GM12878 (cell line): ENCODE measurements around the gene RNF150. TPM values are rescaled to one million over a fixed set of nuclear protein-coding genes. Genes with fewer than 3 reads are reported as not detected.

Experiments
- ATAC-seq: fragments of 200-7000 bp; cut with Tn5 transposase; 3 replicates; pipeline ENCODE4 v1.9.1; 2020; ENCODE audit warnings: mild to moderate bottlenecking, moderate library complexity
- BruUV-seq: library from RNA; stranded (reverse); fragments of 400-500 nt; replicated peaks from 2 replicates; lab custom pipeline; 2021; lab: Mats Ljungman, UMichigan
- CTCF ChIA-PET: fragments of 300-600 bp; sonication (Branson Sonifier 250); formaldehyde crosslinking; extraction: SDS; loops from one replicate; lab custom pipeline; 2021; ENCODE audit warnings: inconsistent platforms; lab: Yijun Ruan, JAX
- POLR2A ChIA-PET: fragments of 350-600 bp; formaldehyde crosslinking; extraction: SDS; loops from one replicate; lab custom pipeline; 2021; ENCODE audit warnings: inconsistent platforms; lab: Charles Lee
- RAD21 ChIA-PET: fragments of 300-600 bp; sonication (Branson Sonifier 250); formaldehyde crosslinking; loops from one replicate; lab custom pipeline; 2023; ENCODE audit warnings: antibody characterized with exemption; ENCODE audit not compliant: unreplicated experiment; lab: Charles Lee
- SMC1A ChIA-PET: fragments of 300-600 bp; sonication (Branson Sonifier 250); formaldehyde crosslinking; loops from one replicate; lab custom pipeline; 2023; ENCODE audit not compliant: unreplicated experiment, uncharacterized antibody; lab: Charles Lee
- DNase-seq: peaks from one replicate; pipeline ENCODE4 v3.0.0-alpha.2; 2011; ENCODE audit warnings: low read depth, low spot score
- FAIRE-seq: peaks from 3 replicates; lab custom pipeline; 2011; peaks lifted over from hg19 to GRCh38; lab: Jason Lieb, UNC
- H2AFZ ChIP-seq: 2 replicates; pipeline ENCODE4 v1.6.0; 2011; ENCODE audit warnings: low read depth, low read length, control low read depth; ENCODE audit not compliant: control insufficient read depth
- H3K27ac ChIP-seq: 2 replicates; pipeline ENCODE4 v1.5.1; 2011; ENCODE audit warnings: control low read depth; ENCODE audit not compliant: control insufficient read depth, insufficient read depth
- H3K27me3 ChIP-seq, 2 experiments: replicated peaks in 1 of 2; 2 replicates each; pipeline versions ENCODE4 v1.6.0 to v1.6.1; 2011; ENCODE audit warnings: low read length in 1 of 2; ENCODE audit not compliant: control insufficient read depth in 2 of 2, insufficient read depth in 2 of 2
- H3K36me3 ChIP-seq, 2 experiments: 2 replicates each; pipeline ENCODE4 v1.5.1; 2011; ENCODE audit warnings: low read length in 1 of 2; ENCODE audit not compliant: control insufficient read depth in 2 of 2, insufficient read depth in 2 of 2
- H3K4me1 ChIP-seq: 2 replicates; pipeline ENCODE4 v1.6.1; 2011; ENCODE audit warnings: mild to moderate bottlenecking, low read length, moderate library complexity, mixed read lengths; ENCODE audit not compliant: control insufficient read depth, insufficient read depth
- H3K4me2 ChIP-seq: 2 replicates; pipeline ENCODE4 v1.6.0; 2011; ENCODE audit warnings: control low read depth; ENCODE audit not compliant: control insufficient read depth, insufficient read depth
- H3K4me3 ChIP-seq: fragments of 200-600 bp; sonication (generic); 2 replicates; pipeline ENCODE4 v1.5.1; 2016
- H3K79me2 ChIP-seq: 2 replicates; pipeline ENCODE4 v1.6.0; 2011; ENCODE audit warnings: low read length; ENCODE audit not compliant: control insufficient read depth, insufficient read depth
- H3K9ac ChIP-seq: 2 replicates; pipeline ENCODE4 v1.8.0; 2011; ENCODE audit warnings: low read length, control low read depth, mixed read lengths; ENCODE audit not compliant: control insufficient read depth, insufficient read depth
- H3K9me3 ChIP-seq: replicated peaks from 3 replicates; pipeline ENCODE4 v1.5.1; 2011; ENCODE audit warnings: mild to moderate bottlenecking, low read length; ENCODE audit not compliant: control insufficient read depth, insufficient read depth
- H4K20me1 ChIP-seq: 2 replicates; pipeline ENCODE4 v1.6.0; 2011; ENCODE audit not compliant: control insufficient read depth, insufficient read depth
- GABPA ChIP-seq: IDR thresholded peaks from 2 replicates; pipeline ENCODE4 v1.6.1; 2014; ENCODE audit warnings: antibody characterized with exemption, low read depth, mild to moderate bottlenecking, inconsistent platforms
- GATAD2B ChIP-seq: fragments of 450-650 bp; conservative IDR thresholded peaks from 2 replicates; pipeline ENCODE4 v1.6.1; 2017; ENCODE audit warnings: low read depth, mild to moderate bottlenecking, moderate library complexity
- HDAC6 ChIP-seq: fragments of 200-600 bp; sonication (generic); IDR thresholded peaks from one replicate; pipeline ENCODE4 v1.8.0; 2017; ENCODE audit warnings: antibody characterized with exemption; ENCODE audit not compliant: unreplicated experiment
- NRF1 ChIP-seq: conservative IDR thresholded peaks from 2 replicates; pipeline ENCODE4 v1.6.1; 2011; ENCODE audit warnings: mild to moderate bottlenecking, low read depth, low read length, improper control_type of control experiment
- RB1 ChIP-seq: fragments of 450-650 bp; formaldehyde crosslinking; IDR thresholded peaks from 2 replicates; pipeline ENCODE4 v1.6.1; 2017; ENCODE audit warnings: mild to moderate bottlenecking, borderline replicate concordance
- TAF1 ChIP-seq: IDR thresholded peaks from 2 replicates; pipeline ENCODE4 v1.6.1; 2011; ENCODE audit warnings: mild to moderate bottlenecking, low read depth, low read length, borderline replicate concordance
- WGBS: methylation state at CpG from one replicate; pipeline ENCODE4 v1.1.6; 2016; ENCODE audit warnings: low lambda C conversion rate; ENCODE audit not compliant: insufficient replicate concordance, insufficient coverage; ENCODE audit errors: missing lambda C conversion rate; 5-methylcytosine and 5-hydroxymethylcytosine counted together
- in situ Hi-C: fragments of 300-500 bp; cut with MboI; formaldehyde crosslinking; loops from 9 replicates; pipeline ENCODE4 v1.14.3; 2018; ENCODE audit warnings: mixed read lengths
- intact Hi-C: fragments of 100-400 bp; cut with micrococcal nuclease; formaldehyde crosslinking; loops from one replicate; pipeline ENCODE4 v1.14.2; 2022; ENCODE audit not compliant: unreplicated experiment
- polyA plus RNA-seq, 11 experiments: library from polyadenylated mRNA; depleted of rRNA in 4 of 11; unstranded in 6 of 11; stranded (reverse) in 5 of 11; fragments of >200 nt; fragmentation: Nextera tagmentation in 4 of 11; fragmentation: Illumina TruSeq in 1 of 11; extraction: Ambion mirVana in 4 of 11; extraction: Trizol in 1 of 11; gene quantifications; 1 replicate in 1 of 11; 2 replicates in 10 of 11; pipeline versions ENCODE4 v1.2.1 to v1.2.3, GENCODE V29; 2011 to 2016; ENCODE audit warnings: inconsistent platforms in 2 of 11, missing spikeins in 2 of 11, low read depth in 1 of 11
- total RNA-seq, 4 experiments: library from RNA; depleted of rRNA in 3 of 4; stranded (reverse); fragments of >200 nt in 3 of 4; fragmentation: Illumina TruSeq in 1 of 4; extraction: Trizol in 1 of 4; gene quantifications; 2 replicates each; pipeline versions ENCODE4 v1.2.1 to v1.2.3, GENCODE V29; 2013 to 2021
- TF ChIP-seq, protein P1 (sequence below): fragments of 450-650 bp; IDR thresholded peaks from 2 replicates; pipeline ENCODE4 v1.6.1; 2017; ENCODE audit warnings: mild to moderate bottlenecking
- TF ChIP-seq, protein P2 (sequence below): fragments of 450-650 bp; IDR thresholded peaks from 2 replicates; pipeline ENCODE4 v1.6.1; 2017; ENCODE audit warnings: mild to moderate bottlenecking, moderate library complexity

The RNF150 gene
- total and polyA plus RNA-seq, 10 of the 15 experiments (the other 5 are each of a cell fraction or from before 2014, with no cell fraction given): 0.01 to 2.3 (median 0.04) TPM; not detected in 6

- ChIA-PET CTCF (interaction anchor here (0.6 kb wide), 1 partner anchor 29 kb away, joined by 3 read pairs; no protein-coding TSS in a partner anchor), POLR2A (no interaction called here), RAD21 (no interaction called here), SMC1A (no interaction called here)
- H3K4me3 ChIP-seq: no peak overlapping the region
- TF ChIP-seq, protein P1, sequence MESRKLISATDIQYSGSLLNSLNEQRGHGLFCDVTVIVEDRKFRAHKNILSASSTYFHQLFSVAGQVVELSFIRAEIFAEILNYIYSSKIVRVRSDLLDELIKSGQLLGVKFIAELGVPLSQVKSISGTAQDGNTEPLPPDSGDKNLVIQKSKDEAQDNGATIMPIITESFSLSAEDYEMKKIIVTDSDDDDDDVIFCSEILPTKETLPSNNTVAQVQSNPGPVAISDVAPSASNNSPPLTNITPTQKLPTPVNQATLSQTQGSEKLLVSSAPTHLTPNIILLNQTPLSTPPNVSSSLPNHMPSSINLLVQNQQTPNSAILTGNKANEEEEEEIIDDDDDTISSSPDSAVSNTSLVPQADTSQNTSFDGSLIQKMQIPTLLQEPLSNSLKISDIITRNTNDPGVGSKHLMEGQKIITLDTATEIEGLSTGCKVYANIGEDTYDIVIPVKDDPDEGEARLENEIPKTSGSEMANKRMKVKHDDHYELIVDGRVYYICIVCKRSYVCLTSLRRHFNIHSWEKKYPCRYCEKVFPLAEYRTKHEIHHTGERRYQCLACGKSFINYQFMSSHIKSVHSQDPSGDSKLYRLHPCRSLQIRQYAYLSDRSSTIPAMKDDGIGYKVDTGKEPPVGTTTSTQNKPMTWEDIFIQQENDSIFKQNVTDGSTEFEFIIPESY: no peak
- no peak overlapping the region for H2AFZ ChIP-seq
- in situ Hi-C loops (no loop called here), intact Hi-C loops (no loop called here)
- 0% methylated on average over 2 of the region's 2 CpGs for WGBS
- H3K9ac ChIP-seq: no peak overlapping the region
- H3K79me2 ChIP-seq: no peaks in the 10 kb centered on the region
- FAIRE-seq (no peak), ATAC-seq (no peak), DNase-seq (no peak)
- H3K4me2 ChIP-seq: no peak overlapping the region
- H3K4me1 ChIP-seq: no peaks in the 10 kb centered on the region
- no peaks in the 10 kb centered on the region; a peak in 1 of 4 replicates for H3K27me3 ChIP-seq
- no peak overlapping the region for H3K27ac ChIP-seq
- no peaks in the 10 kb centered on the region for H3K36me3 ChIP-seq
- BruUV-seq: no TSS peak
- H3K9me3 ChIP-seq: no peaks in the 10 kb centered on the region
- H4K20me1 ChIP-seq: no peaks in the 10 kb centered on the region
Observed at GRCh38 chr4:141180991-141181761, 47.9 kb upstream of the RNF150 start.

DNA sequence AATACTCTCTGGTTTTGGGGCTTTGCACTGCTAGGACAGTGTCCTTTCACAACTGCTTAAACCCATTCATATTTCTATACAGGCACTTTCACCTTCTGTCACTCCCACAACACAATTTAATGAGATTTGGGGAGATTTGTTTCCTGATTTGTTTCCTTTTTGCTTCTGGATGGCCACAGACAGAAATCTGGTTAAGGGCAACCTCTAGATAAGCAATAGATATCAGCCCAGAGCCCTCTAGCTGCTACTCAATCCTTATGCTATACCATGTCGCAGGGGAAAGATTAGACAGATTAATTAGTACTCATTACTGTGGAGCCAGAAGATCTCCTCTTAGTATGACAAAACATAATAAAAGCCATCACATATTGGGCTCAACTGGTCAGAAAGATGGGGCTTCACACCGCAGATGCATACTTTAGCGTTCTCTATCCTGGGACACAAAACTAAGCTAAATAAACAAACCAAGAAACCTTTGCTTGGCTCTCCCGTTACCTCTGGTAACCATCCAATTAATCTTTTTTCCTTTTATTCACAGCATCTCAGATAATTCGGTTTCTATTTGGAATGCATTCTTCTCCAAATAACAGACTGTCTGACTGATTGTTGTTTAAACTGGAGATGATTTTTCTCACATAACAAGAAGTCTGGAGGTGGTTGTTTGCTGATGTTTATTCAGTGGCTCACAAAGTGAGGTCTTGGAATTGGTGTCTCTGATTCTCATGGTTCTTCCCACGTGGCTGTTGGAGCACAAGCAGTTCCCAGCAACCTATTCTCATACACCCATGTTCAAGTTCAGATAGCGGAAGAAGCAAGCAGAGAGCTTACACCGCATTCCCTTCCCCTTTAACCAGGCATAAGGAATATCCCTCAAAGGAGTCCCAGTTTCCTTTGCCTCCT is 46.5 kb upstream of the RNF150 start:
- no peak for DNase-seq
- H3K36me3 ChIP-seq: no peaks in the 10 kb centered on the region
- in situ Hi-C loops (no loop called here), intact Hi-C loops (no loop called here)
- CTCF ChIA-PET: no interaction called here
- whole genome bisulfite sequencing: 43% methylated on average over 8 of the region's 8 CpGs
- no peak overlapping the region for H3K27ac ChIP-seq
- H3K27me3 ChIP-seq: no peaks in the 10 kb centered on the region; a peak in 1 of 4 replicates
- no peak for ATAC-seq
- FAIRE-seq: no peak
- H3K4me1 ChIP-seq: no peaks in the 10 kb centered on the region
- no peaks in the 10 kb centered on the region for H4K20me1 ChIP-seq
- RAD21 ChIA-PET: no interaction called here
- SMC1A ChIA-PET: no interaction called here
- no peak overlapping the region for H3K9ac ChIP-seq
- H2AFZ ChIP-seq: no peak overlapping the region
- no peaks in the 10 kb centered on the region for H3K9me3 ChIP-seq
- BruUV-seq: no TSS peak
- H3K79me2 ChIP-seq: no peaks in the 10 kb centered on the region
- no peak overlapping the region for H3K4me3 ChIP-seq
- H3K4me2 ChIP-seq: no peak overlapping the region
- POLR2A ChIA-PET: no interaction called here
- TF ChIP-seq, protein P2, sequence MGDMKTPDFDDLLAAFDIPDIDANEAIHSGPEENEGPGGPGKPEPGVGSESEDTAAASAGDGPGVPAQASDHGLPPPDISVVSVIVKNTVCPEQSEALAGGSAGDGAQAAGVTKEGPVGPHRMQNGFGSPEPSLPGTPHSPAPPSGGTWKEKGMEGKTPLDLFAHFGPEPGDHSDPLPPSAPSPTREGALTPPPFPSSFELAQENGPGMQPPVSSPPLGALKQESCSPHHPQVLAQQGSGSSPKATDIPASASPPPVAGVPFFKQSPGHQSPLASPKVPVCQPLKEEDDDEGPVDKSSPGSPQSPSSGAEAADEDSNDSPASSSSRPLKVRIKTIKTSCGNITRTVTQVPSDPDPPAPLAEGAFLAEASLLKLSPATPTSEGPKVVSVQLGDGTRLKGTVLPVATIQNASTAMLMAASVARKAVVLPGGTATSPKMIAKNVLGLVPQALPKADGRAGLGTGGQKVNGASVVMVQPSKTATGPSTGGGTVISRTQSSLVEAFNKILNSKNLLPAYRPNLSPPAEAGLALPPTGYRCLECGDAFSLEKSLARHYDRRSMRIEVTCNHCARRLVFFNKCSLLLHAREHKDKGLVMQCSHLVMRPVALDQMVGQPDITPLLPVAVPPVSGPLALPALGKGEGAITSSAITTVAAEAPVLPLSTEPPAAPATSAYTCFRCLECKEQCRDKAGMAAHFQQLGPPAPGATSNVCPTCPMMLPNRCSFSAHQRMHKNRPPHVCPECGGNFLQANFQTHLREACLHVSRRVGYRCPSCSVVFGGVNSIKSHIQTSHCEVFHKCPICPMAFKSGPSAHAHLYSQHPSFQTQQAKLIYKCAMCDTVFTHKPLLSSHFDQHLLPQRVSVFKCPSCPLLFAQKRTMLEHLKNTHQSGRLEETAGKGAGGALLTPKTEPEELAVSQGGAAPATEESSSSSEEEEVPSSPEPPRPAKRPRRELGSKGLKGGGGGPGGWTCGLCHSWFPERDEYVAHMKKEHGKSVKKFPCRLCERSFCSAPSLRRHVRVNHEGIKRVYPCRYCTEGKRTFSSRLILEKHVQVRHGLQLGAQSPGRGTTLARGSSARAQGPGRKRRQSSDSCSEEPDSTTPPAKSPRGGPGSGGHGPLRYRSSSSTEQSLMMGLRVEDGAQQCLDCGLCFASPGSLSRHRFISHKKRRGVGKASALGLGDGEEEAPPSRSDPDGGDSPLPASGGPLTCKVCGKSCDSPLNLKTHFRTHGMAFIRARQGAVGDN: no peak
- TF ChIP-seq TAF1 (no peak), NRF1 (no peak), GATAD2B (no peak), GABPA (no peak), RB1 (no peak), HDAC6 (no peak)
